SW 1271 (cell line): Measurements from ENCODE around the gene SORBS1.

ENCODE experiments used
- DNase-seq, 2 experiments: peaks; one replicate each; lab custom pipeline; 2025; lab: John Stamatoyannopoulos, UW

The SORBS1 gene

DNA sequence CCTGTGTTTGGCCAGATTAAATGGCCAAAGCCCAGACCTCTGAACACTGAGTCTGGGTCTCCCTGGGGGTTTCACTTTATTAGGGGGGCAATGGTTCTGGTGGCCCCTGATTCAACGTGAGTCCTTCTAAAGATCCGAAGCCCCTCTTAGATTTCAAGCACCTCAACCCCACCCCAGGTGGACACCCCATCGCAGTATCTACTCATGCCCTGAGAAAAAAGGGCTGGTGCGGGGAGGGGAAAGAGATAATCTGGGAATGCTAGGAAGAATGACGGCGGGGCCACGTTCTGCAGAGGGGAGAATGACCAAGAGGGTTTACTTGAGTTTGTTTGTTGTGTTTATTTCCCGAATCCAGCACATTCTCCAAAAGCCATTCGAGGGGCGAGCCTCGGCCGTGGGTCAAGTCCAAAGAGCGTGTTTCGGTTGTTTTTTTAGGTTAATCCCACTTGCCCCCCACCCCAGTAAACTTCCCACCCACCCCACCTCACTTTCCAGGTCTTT is 271.2 kb downstream of the SORBS1 start:
- DNase-seq: no peak

DNA sequence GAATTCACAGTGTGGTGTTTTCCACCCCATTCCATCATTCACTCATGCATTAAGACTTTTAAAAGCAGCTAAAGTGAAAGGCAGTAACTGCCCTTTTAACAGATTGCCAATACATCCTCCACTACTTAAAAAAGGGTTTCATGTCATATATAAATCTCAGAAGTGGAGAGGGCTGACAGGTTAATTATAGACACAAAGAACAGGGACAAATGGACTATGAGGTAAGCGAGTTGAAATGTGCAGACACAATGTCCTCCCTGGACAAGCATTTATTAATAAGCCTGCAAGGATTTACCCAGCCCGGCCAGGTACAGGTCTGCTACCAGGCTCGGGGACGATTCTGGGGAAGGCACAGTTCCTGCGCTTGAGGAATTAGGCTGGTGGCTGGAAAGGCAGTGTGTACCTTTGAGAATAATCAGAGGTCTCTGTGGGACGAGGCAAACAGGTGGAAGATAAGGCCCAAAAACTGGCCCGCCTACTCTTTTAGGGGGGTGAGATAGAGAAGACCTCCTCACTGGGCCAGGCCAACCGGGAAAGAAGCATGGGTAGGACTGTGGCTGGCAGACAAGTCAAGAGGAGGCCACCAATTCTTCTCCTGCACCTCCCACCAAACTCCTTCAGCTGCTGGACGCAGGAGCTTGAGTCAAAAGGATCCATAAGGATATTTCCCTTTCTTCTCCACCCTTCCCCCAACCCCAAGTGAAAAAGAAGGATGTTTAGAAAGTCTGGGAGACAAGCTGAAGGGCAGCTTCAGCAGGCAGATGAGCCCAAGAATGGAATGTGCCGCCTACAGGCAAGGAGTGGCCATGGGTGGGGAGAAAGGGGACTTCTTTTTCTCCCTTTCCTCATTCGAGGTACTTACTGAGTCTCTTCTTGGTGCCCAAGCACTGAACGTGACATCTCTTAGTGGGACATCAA is 271.9 kb downstream of the SORBS1 start:
- DNase-seq: no peak

DNA sequence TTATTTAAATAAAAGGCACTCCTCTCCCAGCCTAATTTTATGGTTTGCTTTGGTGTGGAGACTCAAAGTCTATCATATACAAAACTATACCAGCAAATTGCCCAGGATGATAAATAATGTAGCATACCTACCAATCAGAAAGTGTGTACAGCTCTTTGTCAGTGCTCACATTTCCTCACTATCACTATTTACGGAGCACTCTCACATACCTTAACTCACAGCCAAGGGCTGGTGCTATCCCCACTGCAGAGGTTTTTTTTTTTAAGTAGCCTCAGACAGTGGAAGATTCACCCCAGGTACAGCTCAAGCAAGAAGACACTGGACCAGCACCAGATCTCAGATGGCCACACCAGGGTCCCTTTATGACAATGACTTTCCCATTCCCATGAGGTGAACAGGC is 272.9 kb downstream of the SORBS1 start:
- no peak for DNase-seq

DNA sequence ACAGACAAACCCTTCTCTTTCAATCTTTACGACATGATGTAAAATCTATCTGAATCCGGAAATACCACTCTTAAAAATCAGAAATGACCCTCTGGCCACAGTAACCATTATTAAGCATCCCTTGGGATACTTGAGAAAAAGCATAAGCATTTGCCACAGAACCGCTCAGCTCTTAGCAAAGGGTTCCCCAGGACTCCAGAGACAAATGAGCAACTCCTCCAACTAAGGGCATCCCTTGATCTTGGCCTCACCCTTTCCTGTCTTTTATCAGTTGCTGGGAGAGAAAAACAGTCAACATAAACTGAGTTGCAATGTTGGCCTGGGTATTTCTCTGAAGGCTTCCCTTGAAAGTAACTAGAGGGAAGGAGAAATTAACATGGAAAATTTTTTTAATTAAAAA is 273.9 kb downstream of the SORBS1 start:
- no peak for DNase-seq

DNA sequence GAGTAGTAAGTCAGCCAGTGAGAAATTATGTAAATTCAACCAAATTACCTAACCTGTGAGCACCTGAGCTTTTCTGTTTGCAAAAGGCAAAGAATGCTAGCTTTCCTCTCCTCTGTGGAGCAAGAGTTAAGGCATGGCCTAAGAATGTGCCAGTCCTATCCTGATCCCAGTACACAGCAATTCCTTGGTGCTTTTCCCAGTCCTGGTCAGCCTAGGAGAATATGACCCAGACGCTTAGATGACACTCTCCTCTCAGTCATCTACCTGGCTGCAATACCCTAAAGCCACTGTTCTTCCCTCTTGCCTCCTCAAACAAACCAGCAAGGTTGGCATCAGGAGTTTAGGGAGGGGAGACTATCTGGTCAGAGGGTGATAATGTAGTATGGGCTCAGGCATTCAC is 274.5 kb downstream of the SORBS1 start:
- DNase-seq: no peak

DNA sequence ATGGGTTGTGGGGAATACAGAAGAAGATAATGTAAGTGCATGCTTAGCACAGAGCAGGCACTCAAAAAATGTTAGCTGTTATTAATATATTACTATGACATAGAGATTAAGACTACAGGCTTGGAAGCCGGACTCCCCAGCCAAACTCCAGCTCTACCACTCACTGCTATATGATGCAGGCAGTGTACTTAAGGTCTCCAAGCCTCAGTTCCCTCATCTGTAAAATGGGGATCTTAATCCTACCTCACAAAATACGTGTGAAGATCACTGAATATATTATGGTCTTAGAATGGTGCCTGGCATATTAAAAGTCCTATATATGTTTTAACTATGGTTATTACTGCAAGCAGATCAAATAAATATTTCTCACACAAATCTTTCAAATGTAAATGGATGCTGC is 275.6 kb downstream of the SORBS1 start:
- DNase-seq: no peak

DNA sequence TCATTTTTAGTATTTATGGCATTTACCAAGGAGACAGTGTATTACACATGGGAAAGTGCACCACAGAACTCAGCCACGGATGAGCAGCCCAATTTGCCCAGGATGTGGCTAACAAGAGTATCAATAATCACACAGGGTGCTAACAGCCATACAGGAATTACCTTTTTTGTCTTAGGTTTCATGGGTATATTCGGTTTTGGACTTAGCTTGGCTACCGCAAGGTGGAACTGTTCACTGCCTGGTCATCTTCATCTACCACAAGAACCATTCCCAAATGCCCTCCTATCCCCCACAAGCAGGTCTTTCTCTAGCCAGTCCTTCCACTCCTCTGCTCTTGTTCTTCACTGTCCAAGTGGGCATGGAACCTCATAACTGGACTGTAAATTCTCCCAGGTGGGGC is 276.4 kb downstream of the SORBS1 start:
- no peak for DNase-seq

DNA sequence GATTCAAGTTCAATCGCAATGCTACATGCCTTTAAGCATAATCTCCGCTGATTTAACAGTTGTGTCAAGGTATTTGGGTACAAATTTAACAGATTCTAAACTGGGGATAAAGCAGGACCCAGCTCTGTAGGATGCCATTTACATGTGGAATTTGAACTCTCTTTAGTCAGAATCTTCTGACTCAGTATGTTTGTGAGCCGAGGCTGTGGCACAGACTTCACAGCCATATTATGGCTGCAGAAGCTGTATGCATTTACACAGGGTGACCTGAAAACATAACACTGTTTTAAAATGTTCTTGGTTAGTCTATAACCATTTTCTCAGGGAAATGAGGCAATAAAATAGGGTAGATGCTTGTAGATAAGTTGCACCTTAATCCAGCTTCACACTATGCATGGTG is 279.1 kb downstream of the SORBS1 start:
- DNase-seq: no peak

DNA sequence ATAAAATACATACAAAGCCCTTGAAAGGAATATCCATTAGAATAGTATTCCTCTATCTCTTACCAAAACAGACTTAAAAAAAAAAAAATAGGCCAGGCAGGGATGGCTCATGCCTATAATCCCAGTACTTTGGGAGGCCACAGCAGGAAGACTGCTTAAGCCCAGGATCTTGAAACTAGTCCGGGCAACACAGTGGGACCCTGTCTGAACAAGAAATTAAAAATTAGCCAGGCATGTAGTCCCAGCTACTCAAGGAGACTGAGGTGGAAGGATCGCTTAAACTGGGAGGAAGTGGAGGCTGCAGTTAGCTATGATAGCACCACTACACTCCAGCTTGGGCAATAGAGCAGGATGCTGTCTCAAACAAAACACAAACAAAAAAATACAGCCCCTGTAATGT is 280.0 kb downstream of the SORBS1 start:
- DNase-seq: no peak

DNA sequence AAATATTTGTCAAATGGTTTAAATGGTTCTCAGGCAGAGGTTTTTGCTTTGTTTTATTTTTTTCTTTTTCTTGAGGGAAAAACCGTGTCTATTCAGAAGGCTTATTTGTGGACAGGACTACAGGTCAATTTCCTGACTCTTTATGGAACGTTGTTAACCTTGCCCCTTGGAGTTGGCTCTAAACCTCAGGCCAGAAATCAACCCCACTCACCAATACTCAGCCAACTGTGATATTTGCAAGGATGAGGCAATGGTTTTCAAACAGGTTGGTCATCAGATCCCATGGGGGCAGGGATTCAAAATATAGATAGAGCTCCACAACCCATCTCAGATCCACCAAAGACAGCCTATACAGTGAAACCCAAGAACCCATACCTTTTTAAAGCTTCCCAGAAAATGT is 280.5 kb downstream of the SORBS1 start:
- DNase-seq: no peak

DNA sequence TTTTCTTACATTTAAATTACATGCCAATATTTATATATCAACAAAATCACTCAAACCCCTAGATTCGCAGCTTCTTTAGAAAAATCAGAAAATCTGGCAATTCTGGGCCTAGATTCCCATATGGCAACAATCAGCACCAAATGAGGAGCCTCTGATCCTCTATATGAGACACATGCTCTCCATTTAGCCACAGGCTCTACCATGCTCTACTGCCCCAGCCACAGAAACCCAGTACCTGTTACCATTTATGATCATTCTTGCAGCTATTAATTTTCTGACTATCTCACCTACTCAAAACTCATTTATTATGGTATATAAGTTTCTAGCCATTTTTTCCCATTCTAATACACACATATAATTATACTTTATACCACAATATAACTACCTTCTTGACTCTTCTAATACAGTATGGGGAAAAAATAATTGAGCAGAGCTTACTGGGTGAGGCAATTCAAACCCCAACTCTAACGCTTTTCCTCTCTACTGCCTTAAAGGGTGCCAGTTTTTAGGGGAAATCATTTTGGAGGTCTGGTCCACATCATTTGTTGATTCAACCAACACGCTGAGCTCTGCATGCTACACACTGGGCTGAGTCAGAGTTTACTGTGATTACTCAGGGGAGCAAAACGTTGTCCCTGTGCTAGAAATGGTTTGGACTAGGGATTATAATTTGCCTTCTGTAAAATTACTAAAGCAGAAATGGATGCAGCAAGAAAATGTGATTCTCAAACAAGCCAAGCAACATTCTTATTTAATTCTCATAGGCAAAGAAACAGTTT is 281.9 kb downstream of the SORBS1 start:
- DNase-seq: no peak

DNA sequence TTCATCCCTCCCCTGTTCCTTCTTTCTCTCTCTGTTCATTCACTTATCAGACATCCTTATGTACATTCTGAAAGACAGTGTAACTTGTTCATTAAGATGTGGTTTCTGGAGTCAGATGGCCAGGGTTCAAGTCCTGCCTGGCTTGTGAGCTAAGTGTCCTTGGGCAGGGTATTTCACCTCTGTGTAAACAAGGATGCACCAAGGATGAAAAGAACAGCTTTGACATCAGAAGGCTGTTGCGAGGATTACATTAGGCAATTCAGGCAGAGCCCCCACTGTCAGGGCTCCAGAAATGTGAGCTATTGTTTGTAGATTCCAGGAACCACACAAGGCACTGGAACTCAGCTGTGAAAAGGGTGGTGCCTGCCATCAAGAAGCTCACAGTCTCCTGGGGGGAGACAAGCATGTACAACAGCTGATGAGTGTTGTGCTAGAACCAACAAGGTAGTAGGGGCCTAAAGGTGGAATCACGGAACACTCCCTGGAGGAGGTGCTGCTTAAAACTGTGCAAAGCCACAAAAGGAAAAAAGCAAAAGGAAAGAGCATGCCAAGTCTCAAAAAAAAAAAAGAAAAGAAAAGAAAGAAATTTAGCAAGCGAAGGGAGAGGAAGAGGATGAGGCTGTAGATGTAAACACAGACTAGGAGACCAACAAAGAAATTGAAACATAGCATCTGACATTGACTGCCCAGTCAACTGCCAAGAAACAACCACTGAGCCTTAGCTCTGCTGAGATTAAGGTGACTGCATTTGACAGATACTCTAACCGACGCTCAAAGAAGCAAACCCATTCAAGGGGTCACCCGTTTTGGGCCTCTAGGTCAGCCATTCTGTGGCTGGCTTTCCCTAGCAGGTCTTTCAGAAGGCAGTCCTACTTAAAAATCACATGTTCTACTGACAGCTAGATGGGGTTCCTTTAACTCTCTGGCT is 282.8 kb downstream of the SORBS1 start:
- no peak for DNase-seq

DNA sequence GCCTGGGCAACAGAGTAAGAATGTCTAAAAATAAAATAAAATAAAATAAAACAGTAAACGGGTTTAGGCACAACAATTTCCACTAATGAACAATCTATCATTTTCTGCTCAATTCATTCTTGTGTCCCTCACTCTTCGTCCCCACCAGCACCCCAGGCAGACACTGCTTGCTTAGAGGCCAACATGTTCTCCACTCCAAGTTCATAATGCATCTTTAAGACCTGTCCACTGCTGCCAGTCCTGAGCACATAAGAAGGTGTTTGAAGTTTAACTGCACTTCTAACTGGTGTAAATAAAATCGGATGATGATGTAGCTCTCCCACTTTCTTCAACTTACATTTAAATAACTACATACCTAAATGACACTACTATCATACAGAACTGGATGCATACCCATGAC is 283.6 kb downstream of the SORBS1 start:
- no peak for DNase-seq

DNA sequence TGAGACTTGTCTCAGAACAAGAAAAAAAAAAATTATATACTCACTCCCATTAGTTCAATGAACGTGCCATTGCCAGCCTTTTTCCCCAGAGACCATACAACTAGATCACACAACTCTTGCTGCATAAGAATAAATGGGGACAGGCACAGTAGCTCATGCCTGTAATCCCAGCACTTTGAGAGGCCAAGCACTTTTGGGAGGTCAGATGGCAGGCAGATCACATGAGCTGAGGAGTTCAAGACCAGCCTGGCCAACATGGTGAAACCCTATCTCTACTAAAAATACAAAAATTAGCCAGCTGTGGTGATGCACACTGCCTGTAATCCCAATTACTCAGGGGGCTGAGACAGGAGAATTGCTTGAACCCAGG is 284.0 kb downstream of the SORBS1 start:
- DNase-seq: no peak

DNA sequence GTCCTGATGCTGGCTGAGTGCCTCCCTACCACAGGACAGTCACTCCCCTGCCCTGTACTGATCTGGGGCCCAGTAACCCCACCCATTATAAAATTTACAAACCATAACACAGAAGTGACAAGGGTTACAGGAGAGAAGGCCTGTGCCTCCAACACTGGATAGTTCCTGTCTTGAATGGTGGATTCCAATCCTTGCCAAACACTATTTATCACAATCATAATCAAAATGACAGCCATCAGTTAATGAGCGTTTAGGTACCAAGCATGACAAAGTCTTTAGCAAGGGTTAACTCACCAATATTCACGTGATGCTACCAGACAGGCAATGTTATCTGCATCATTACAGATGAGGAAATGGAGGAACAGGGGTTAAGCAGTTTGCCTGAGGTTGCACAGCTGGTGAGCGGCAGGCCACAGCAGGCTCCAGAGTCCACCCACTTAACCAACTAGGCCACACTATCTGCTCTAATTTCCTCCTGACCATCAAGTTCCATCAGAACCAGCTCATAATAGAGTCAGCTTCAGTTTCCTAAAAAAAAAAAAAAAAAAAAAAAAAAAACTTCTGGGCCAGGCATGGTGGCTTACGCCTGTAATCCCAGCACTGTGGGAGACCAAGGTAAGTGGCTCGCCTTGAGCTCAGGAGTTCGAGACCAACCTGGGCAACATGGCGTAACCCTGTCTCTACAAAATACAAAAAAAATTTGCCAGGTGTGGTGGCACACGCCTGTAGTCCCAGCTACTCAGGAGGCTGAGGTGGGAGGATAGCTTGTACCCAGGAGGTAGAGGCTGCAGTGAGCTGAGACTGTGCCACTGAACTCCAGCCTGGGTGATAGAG is 284.6 kb downstream of the SORBS1 start:
- no peak for DNase-seq

DNA sequence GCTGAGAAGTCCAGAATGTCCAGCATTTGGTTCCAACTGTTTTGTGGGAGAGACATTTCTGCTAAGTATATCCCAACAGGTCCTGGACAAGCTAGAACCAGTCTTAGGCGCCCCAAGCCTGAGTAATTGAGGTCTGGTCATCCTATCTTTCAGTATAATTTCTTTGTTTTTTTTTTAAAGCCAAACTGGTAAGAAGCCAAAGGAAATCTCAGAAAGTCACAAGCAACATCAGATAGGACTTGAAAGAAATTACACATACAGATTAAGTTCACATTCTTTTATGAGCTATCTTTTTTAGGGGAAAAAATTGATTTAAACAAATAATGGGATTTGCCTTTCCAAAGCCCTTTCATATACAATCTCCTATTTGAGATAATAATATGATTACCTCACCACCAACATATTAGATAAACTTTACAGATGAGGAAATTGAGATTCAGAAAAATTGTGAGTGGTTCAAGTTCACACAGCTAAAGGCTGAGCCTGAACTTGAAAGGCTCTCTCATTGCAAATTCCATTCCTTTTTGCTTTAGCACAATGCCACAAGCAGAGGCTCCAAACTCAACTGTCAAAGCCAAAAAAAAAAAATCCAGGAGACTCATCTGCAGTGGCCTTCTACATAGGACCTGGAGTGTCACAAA is 285.3 kb downstream of the SORBS1 start:
- no peak for DNase-seq

DNA sequence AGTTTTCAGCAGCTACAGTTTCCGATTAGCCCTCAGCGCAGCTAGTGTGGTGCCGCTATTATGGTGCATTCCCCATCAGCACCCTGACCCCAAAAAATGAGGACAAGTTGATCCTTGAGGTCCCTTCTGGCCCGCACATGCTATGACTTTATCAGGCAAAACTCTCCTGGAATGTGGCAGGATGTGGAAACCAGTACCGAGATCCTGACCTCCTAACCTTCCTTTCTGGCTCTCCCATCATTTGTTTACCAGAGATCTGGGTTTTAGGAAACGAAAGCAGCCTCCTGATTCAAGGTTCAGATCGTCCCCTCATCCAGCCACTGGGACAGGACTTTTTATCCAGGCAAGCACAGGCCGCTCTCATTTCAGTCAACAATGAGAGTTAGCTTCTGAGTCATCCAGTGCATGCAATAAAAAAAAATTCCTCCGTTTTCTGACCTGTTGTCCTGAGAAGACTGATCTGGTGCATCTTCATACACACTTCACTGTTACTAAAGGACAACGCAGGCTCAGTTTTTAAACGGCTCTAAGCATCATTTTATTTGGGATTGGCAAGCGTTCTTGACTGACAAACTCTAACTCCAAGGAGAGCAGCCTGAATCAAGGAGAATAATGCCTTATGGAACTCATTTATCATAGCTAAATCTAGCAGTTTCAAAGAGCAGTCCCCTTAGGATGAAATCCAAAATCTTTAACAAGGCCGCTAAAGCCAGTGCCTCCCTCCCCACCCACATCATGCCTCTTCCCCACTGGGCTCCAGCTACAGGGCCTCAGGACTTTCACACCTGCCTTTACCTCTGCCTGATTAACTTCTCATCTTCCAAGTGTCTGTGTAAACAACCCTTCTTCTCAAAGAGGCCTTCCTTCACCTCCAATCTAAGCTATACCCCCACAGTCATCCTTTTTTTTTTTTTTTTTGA is 287.5 kb downstream of the SORBS1 start:
- DNase-seq: peak; percentile 46 to 70

DNA sequence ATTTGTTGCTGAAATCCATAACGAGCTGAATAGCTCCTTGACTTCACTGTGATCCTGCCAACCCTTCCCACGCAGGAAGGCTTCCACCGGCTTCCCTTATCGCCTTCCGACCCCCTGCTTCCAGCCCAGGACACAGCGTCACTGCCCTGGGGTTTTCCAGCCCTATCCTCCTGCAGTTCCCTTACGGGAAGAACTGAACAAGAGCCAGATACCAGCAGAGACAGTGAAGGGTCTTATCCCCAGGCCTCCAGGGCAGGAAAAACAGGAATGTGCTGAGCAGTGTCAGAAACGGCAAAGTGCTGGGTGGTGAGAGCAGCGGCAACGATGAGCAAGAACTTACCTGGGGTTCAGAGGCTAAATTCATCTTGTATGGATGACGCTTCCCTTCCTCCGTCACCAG is 292.7 kb downstream of the SORBS1 start:
- no peak for DNase-seq

DNA sequence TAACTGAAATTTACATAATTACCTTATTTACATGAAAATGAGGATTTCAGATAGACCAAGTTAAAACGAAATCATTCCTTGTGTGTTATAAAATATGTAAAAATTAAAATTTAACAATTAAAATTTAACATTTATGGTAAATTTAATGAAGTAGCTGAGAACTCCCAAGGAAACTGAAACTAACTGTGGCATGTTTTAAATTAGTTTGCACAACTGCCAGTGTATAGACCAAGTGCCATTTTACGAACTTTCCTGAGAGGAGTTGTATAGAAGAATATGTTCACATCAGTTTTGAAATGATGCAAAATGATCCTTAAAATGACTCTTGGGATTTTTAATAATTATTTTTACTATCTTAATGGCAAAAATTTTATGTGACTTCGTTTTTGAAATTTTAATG is 293.9 kb downstream of the SORBS1 start:
- no peak for DNase-seq

DNA sequence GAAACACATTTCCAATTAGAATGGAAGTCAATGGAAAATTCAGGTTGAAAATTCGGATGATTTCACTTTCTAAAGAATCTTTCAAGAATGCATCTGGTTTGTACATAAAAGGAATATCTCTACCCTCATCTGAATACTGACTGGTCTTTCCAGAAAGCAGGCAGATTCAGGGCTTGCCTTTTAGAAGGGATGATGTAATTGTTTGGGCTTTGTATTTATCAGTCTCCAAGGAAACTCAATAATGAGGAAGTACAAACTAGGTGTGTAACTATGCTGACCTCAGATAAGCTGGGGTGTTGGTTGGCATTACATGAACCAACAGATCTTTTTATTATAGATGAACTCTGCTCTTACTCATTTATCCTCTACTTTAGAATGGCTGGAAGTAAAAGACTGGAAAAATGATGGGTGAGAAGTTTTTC is 294.5 kb downstream of the SORBS1 start:
- DNase-seq: peak; percentile 12 to 74
